Upper lobe of left lung (tissue), 4 donors: ENCODE data around the gene DPF3.

Source experiments
- POLR2AphosphoS5 ChIP-seq, 2 donors: sonication (generic); formaldehyde crosslinking; IDR thresholded peaks; one replicate each; pipeline ENCODE4 v1.5.1; 2017; ENCODE audit warnings: antibody characterized with exemption in 2 of 2
- TF ChIP-seq, protein P1 (sequence below), 6 experiments: fragments of 450-650 bp in 4 of 6; fragments of 200-600 bp in 2 of 6; sonication (generic) in 2 of 6; IDR thresholded peaks; one replicate each; pipeline ENCODE4 v1.5.1; 2016 to 2019; ENCODE audit warnings: antibody characterized with exemption in 6 of 6

DNA sequence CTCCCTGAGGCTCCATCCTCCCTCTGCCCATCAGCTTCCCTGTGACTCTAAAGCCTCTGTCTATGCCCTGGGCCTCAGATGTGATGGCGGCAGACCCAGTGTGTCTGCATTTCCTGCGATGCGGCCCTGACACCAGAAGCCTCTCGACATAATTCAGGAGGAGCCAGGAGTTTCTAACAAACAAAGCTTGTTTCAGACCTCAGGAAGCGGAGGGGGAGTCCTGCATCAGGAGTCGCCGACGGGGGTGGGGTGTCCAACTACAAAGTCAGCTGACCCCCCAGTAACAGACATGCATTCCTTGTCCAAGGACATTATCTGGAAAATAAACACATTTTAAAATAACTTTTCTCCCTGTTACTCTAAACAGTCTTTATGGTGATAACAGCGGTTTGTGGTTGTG is 167.5 kb downstream of the DPF3 start:
- TF ChIP-seq, protein P1, sequence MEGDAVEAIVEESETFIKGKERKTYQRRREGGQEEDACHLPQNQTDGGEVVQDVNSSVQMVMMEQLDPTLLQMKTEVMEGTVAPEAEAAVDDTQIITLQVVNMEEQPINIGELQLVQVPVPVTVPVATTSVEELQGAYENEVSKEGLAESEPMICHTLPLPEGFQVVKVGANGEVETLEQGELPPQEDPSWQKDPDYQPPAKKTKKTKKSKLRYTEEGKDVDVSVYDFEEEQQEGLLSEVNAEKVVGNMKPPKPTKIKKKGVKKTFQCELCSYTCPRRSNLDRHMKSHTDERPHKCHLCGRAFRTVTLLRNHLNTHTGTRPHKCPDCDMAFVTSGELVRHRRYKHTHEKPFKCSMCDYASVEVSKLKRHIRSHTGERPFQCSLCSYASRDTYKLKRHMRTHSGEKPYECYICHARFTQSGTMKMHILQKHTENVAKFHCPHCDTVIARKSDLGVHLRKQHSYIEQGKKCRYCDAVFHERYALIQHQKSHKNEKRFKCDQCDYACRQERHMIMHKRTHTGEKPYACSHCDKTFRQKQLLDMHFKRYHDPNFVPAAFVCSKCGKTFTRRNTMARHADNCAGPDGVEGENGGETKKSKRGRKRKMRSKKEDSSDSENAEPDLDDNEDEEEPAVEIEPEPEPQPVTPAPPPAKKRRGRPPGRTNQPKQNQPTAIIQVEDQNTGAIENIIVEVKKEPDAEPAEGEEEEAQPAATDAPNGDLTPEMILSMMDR (IDR thresholded peaks at IDR 0.05) = no peak
- TF ChIP-seq POLR2AphosphoS5 (IDR thresholded peaks at IDR 0.05) = no peak
